ENCODE measurements around the gene PDE9A. TPM values are rescaled to one million over a fixed set of nuclear protein-coding genes. Genes with fewer than 3 reads are reported as not detected.
A peak's percentile ranks its signal among the peaks of the same experiment; 100 is the strongest.

Gene PDE9A
- total RNA-seq, 3 donors from 2014 or later = 3.0 to 14.7 (median 10.5) TPM

- Histone ChIP-seq H3K27me3 (no peaks in the 10 kb centered on the region), H3K4me1 (no peaks in the 10 kb centered on the region), H3K4me3 (no peak overlapping the region), H3K27ac (peak overlapping the region in 1 of 2 donors; percentile 38), H3K9me3 (no peaks in the 10 kb centered on the region), H3K36me3 (no peaks in the 10 kb centered on the region)
- TF ChIP-seq POLR2A (IDR thresholded peaks at IDR 0.05) = no peak
- TF ChIP-seq, protein P1, sequence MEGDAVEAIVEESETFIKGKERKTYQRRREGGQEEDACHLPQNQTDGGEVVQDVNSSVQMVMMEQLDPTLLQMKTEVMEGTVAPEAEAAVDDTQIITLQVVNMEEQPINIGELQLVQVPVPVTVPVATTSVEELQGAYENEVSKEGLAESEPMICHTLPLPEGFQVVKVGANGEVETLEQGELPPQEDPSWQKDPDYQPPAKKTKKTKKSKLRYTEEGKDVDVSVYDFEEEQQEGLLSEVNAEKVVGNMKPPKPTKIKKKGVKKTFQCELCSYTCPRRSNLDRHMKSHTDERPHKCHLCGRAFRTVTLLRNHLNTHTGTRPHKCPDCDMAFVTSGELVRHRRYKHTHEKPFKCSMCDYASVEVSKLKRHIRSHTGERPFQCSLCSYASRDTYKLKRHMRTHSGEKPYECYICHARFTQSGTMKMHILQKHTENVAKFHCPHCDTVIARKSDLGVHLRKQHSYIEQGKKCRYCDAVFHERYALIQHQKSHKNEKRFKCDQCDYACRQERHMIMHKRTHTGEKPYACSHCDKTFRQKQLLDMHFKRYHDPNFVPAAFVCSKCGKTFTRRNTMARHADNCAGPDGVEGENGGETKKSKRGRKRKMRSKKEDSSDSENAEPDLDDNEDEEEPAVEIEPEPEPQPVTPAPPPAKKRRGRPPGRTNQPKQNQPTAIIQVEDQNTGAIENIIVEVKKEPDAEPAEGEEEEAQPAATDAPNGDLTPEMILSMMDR (IDR thresholded peaks at IDR 0.05) = no peak
- TF ChIP-seq POLR2AphosphoS5 (IDR thresholded peaks at IDR 0.05) = no peak
- intact Hi-C loops (cut with DNase I; ENCODE audit: low total_unique reads) = no loop called here
- no peak for DNase-seq (ENCODE audit: low spot score in 2 of 2)
Observed at GRCh38 chr21:42722808-42723473, 69.5 kb downstream of the PDE9A start.

GRCh38 chr21:42724226-42724920, 71.0 kb downstream of the PDE9A start:
- no peak overlapping the region for H3K4me3 ChIP-seq
- H3K9me3 ChIP-seq = no peaks in the 10 kb centered on the region
- H3K4me1 ChIP-seq = no peaks in the 10 kb centered on the region
- TF ChIP-seq POLR2AphosphoS5 (IDR thresholded peaks at IDR 0.05) (peak in 1 of 3 donors; percentile 53), POLR2A (IDR thresholded peaks at IDR 0.05) (no peak)
- TF ChIP-seq, protein P1 (IDR thresholded peaks at IDR 0.05) = no peak
- DNase-seq (ENCODE audit: low spot score in 2 of 2) = no peak
- H3K27ac ChIP-seq = peak overlapping the region in 1 of 2 donors; percentile 66
- H3K27me3 ChIP-seq = no peaks in the 10 kb centered on the region
- no peaks in the 10 kb centered on the region for H3K36me3 ChIP-seq
- intact Hi-C loops (cut with DNase I; ENCODE audit: low total_unique reads) = no loop called here

GRCh38 chr21:42725416-42725930, 72.1 kb downstream of the PDE9A start:
- H3K36me3 ChIP-seq = no peaks in the 10 kb centered on the region
- H3K27ac ChIP-seq = no peak overlapping the region
- H3K4me3 ChIP-seq = no peak overlapping the region
- no peaks in the 10 kb centered on the region for H3K9me3 ChIP-seq
- no peaks in the 10 kb centered on the region for H3K4me1 ChIP-seq
- intact Hi-C loops (cut with DNase I; ENCODE audit: low total_unique reads) = no loop called here
- H3K27me3 ChIP-seq = no peaks in the 10 kb centered on the region
- TF ChIP-seq, protein P1 (IDR thresholded peaks at IDR 0.05) = no peak
- TF ChIP-seq POLR2A (IDR thresholded peaks at IDR 0.05) (no peak), POLR2AphosphoS5 (IDR thresholded peaks at IDR 0.05) (no peak)
- DNase-seq (ENCODE audit: low spot score in 2 of 2) = no peak

GRCh38 chr21:42731264-42732032, 78.0 kb downstream of the PDE9A start:
- peak in 1 of 2 donors; percentile 67 for DNase-seq (ENCODE audit: low spot score in 2 of 2)
- Histone ChIP-seq H3K27ac (peak overlapping the region; percentile 16 to 80), H3K9me3 (no peaks in the 10 kb centered on the region), H3K4me3 (no peak overlapping the region), H3K4me1 (peaks cover 0 to 6% of the 10 kb centered on the region in 2 donors), H3K36me3 (no peaks in the 10 kb centered on the region), H3K27me3 (no peaks in the 10 kb centered on the region)
- no peak for TF ChIP-seq POLR2A (IDR thresholded peaks at IDR 0.05)
- peak in 1 of 3 donors; percentile 29 for TF ChIP-seq POLR2AphosphoS5 (IDR thresholded peaks at IDR 0.05)
- TF ChIP-seq, protein P1 (IDR thresholded peaks at IDR 0.05) = no peak
- intact Hi-C loops (cut with DNase I; ENCODE audit: low total_unique reads) = no loop called here

All from breast epithelium (tissue), 4 donors.